Lung (tissue), 12 donors: ENCODE data around the gene ZDHHC7. TPM values are rescaled to one million over a fixed set of nuclear protein-coding genes. Genes with fewer than 3 reads are reported as not detected.

Experiments used
- ATAC-seq: fragments of 200-7000 bp; cut with Tn5 transposase; one replicate; pipeline ENCODE4 v1.9.1; 2020; ENCODE audit warnings: moderate number of reproducible peaks; ENCODE audit not compliant: insufficient read depth, low FRiP score
- DNase-seq, 3 donors: peaks; one replicate each; pipeline ENCODE4 v3.0.0-alpha.2; 2013 to 2017
- H3K27ac ChIP-seq, 2 donors: one replicate each; pipeline ENCODE4 v1.5.1; 2013; ENCODE audit warnings: mild to moderate bottlenecking in 2 of 2, moderate library complexity in 2 of 2, control low read depth in 1 of 2, inconsistent platforms in 1 of 2, low read depth in 1 of 2, low read length in 1 of 2
- H3K27me3 ChIP-seq, 3 donors: one replicate each; pipeline ENCODE4 v1.5.1; 2013; ENCODE audit warnings: low read length in 2 of 3; ENCODE audit not compliant: control insufficient read depth in 3 of 3, insufficient read depth in 3 of 3
- H3K36me3 ChIP-seq, 4 donors: one replicate each; pipeline ENCODE4 v1.5.1; 2013; ENCODE audit warnings: low read length in 4 of 4, mild to moderate bottlenecking in 1 of 4, moderate library complexity in 1 of 4; ENCODE audit not compliant: control insufficient read depth in 4 of 4, insufficient read depth in 4 of 4
- H3K4me1 ChIP-seq, 5 donors: one replicate each; pipeline ENCODE4 v1.5.1; 2013; ENCODE audit warnings: low read length in 5 of 5, mild to moderate bottlenecking in 2 of 5, moderate library complexity in 1 of 5; ENCODE audit not compliant: control insufficient read depth in 5 of 5, insufficient read depth in 5 of 5
- H3K4me3 ChIP-seq: one replicate; pipeline ENCODE4 v1.5.1; 2013; ENCODE audit warnings: mild to moderate bottlenecking, control low read depth, moderate library complexity
- H3K9ac ChIP-seq, 2 donors: one replicate each; pipeline ENCODE4 v1.5.1; 2013; ENCODE audit warnings: low read length in 2 of 2, control low read depth in 1 of 2; ENCODE audit not compliant: insufficient read depth in 1 of 2
- H3K9me3 ChIP-seq, 4 donors: one replicate each; pipeline ENCODE4 v1.5.1; 2013; ENCODE audit warnings: low read length in 3 of 4, mild to moderate bottlenecking in 1 of 4, moderate library complexity in 1 of 4; ENCODE audit not compliant: control insufficient read depth in 4 of 4, insufficient read depth in 3 of 4
- CTCF ChIP-seq: IDR thresholded peaks from 2 replicates; pipeline ENCODE4 v1.5.1; 2012; ENCODE audit warnings: mild to moderate bottlenecking; ENCODE audit errors: control extremely low read depth, extremely low read depth
- WGBS, 2 donors: extraction: QIAGEN DNeasy Blood & Tissue Kit; methylation state at CpG; one replicate each; pipeline ENCODE4 v1.1.7; 2013; 5-methylcytosine and 5-hydroxymethylcytosine counted together
- polyA plus RNA-seq, 2 donors: library from polyadenylated mRNA; stranded (reverse); fragments of 200-250 nt; gene quantifications; one replicate each; pipeline ENCODE4 v1.2.1, GENCODE V29; 2013
- total RNA-seq, 2 donors: library from RNA; depleted of rRNA in 1 of 2; stranded (reverse); fragments of >200 nt in 1 of 2; gene quantifications; one replicate each; pipeline ENCODE4 v1.2.1, GENCODE V29; 2014 to 2021
- donor health status: control.
- donor health status: control.
- donor health status: Bipolar disorder and iron deficiency.
- donor health status: healthy.
- donor health status: DM: yes; HTN: yes; CAD: no.

The ZDHHC7 gene
- total and polyA plus RNA-seq, 4 donors: 23.6 to 61.1 (median 45.4) TPM

- TF ChIP-seq CTCF: no peak
Observed at GRCh38 chr16:84988328-84989080, 22.8 kb downstream of the ZDHHC7 start.

GRCh38 chr16:84986879-84987278 lies 24.5 kb downstream of the ZDHHC7 start:
- Histone ChIP-seq H3K36me3 (peaks cover 0 to 45% (median 21%) of the 10 kb centered on the region in 4 donors), H3K9ac (no peak overlapping the region), H3K27me3 (no peaks in the 10 kb centered on the region), H3K9me3 (no peaks in the 10 kb centered on the region), H3K4me3 (no peak overlapping the region), H3K4me1 (peaks cover 0 to 5% (median 0%) of the 10 kb centered on the region in 5 donors), H3K27ac (no peak overlapping the region)
- no peak for DNase-seq
- 95 to 100% methylated on average over 1 of the region's 1 CpG for WGBS, 2 donors
- TF ChIP-seq CTCF: no peak
- ATAC-seq: no peak

More at GRCh38 chr16:84988328-84989080, 22.8 kb downstream of the ZDHHC7 start:
- H3K9ac ChIP-seq: no peak overlapping the region
- no peak overlapping the region for H3K4me3 ChIP-seq
- no peak overlapping the region for H3K27ac ChIP-seq
- no peaks in the 10 kb centered on the region for H3K9me3 ChIP-seq
- no peak for ATAC-seq
- no peak for DNase-seq
- H3K4me1 ChIP-seq: peaks cover 0 to 5% (median 0%) of the 10 kb centered on the region in 5 donors
- 92 to 94% methylated on average over 16 of the region's 16 CpGs for WGBS, 2 donors
- H3K27me3 ChIP-seq: no peaks in the 10 kb centered on the region
- H3K36me3 ChIP-seq: peaks cover 0 to 38% (median 20%) of the 10 kb centered on the region in 4 donors

- no peak for DNase-seq
- H3K27ac ChIP-seq: no peak overlapping the region
- H3K36me3 ChIP-seq: peaks cover 1 to 53% (median 23%) of the 10 kb centered on the region in 4 donors
Observed at GRCh38 chr16:84986102-84986501, 25.2 kb downstream of the ZDHHC7 start.

More at GRCh38 chr16:84986102-84986501, 25.2 kb downstream of the ZDHHC7 start:
- no peak for ATAC-seq
- TF ChIP-seq CTCF: no peak
- WGBS, 2 donors: 92 to 94% methylated on average over 22 of the region's 22 CpGs
- H3K27me3 ChIP-seq: no peaks in the 10 kb centered on the region
- H3K4me3 ChIP-seq: no peak overlapping the region
- H3K9me3 ChIP-seq: no peaks in the 10 kb centered on the region
- peaks cover 0 to 5% (median 0%) of the 10 kb centered on the region in 5 donors for H3K4me1 ChIP-seq
- no peak overlapping the region for H3K9ac ChIP-seq
